Measurements from ENCODE around the gene SLC6A1. TPM values are rescaled to one million over a fixed set of nuclear protein-coding genes. Genes with fewer than 3 reads are reported as not detected.

SLC6A1 gene
- total RNA-seq, 1 experiment from 2014 or later, result not detected

DNA sequence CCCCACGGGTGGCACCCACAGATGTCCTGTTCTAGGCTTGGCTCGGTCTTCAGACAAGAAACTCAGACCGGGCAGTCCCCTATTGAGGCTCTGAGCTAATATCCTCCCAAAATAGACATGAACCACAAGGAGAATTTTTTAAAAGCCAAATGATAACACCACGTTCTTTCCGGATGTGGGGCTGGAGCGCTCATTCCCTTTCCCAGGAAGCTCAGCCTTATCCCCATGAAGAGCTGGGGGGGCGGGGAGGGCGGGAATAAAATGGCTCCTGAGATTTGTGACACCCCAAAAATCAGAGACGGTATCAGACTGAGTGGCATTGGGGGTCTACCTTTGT, 1.1 kb downstream of the SLC6A1 start:
- DNase-seq (ENCODE audit: low read depth), result no peak

DNA sequence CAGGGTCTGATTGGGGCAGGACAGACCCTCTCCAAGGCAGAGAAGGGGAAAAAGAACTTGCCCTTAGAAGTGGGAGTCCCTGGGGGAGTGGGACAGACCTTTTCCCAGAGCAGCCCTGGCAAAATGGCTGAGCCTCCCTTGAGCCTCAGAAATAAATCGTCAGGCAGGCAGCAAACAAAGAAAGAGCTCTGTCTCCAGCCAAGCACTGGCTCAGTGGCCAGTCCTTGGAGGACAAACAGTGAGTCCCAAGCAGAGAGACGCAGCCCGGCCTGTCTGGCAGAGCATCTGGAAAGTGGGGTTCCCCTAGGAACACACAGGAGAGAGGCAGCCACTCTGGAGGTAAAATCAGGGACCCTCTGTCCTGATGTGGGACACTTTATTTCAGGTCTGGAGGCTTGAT, 1.8 kb downstream of the SLC6A1 start:
- DNase-seq (ENCODE audit: low read depth), result no peak

DNA sequence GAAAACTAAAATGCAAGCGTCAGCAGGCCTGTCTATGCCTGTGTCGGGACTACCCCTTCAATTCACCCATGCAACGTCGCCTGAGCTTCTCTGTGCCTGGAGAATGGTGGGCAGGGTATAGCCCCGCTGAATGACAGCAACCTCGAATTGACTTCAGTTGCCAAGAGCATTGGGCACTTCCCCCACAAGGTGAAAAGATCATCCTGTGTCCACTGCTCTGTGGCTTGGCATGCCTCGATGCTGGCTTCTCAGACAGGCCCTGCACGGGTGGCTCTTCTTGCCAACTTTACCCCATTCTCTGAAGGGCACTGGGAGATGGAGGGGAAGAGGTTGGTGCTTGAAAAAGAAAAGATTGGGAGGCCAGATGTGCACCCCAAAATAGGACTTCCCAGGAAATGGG, 3.3 kb downstream of the SLC6A1 start:
- no peak for DNase-seq (ENCODE audit: low read depth)

DNA sequence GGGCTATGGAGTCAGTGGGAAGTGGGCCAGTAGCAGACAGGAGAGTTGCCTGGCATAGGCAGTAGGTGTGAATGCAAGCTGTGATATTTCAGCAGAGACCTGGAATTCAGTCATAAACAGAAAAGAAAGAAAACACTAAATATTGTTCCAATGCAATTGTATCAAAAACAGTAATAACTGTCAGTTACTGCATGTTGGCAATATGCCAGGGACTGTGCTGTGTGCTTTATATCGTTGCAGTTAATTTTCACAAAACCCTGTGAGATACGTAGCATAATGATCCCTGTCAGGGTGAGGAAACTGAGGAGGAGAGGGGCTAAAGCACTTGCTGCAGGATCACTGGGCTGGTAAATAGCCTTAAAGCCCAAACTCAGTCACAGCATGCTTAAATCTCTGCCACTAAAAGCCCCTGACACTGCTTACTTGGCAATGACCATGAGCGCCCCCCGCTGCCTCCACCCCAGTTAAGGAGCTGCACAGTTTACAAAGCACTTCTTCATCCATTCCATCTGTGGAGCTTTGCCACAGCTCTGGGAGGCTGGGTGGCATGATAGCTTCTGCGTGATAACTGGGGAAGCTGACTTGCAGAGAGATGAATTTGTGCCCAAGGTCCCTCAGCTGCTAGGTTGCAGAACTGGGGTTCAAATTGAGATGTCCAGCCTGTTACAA, 3.9 kb downstream of the SLC6A1 start:
- DNase-seq (ENCODE audit: low read depth), result no peak

DNA sequence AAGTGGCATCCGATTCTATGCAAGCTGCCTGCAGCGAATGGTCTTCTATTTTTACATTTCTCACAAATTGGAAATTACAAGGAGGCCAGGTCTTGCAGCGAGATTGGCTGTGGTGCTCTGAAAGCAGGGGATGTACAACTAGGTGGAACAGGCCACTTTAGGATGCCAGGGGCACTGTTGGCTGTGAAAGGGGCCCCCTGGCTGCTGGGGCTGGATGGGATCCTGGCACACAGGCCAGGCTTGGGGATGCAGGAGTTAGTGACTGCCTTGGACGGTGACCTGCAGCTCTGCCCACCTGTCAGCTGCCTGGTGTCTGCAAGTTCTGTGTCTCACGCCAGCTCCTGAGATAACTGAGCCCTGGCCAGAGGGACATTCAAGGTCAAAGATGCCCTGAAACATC, 4.6 kb downstream of the SLC6A1 start:
- no peak for DNase-seq (ENCODE audit: low read depth)

DNA sequence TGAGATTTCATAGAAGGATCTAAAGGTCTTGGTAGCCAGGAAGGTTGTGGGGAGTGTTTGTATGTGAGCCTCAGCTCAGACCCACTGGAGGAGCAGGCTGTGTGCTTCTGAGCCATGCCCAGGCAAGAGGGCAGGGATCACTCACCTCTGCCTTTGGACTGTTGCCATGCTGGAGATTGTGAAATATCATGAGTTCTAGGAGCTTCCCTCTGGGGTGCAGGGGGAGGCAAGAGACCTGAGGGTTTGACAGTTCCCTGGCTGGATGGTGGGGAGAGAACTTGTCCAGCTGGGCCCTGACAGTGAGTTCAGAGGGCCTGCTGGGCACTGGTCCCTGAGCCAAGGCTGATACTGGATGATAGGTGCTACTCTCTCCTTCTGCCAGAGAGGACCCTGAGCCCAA, 6.0 kb downstream of the SLC6A1 start:
- no peak for DNase-seq (ENCODE audit: low read depth)

DNA sequence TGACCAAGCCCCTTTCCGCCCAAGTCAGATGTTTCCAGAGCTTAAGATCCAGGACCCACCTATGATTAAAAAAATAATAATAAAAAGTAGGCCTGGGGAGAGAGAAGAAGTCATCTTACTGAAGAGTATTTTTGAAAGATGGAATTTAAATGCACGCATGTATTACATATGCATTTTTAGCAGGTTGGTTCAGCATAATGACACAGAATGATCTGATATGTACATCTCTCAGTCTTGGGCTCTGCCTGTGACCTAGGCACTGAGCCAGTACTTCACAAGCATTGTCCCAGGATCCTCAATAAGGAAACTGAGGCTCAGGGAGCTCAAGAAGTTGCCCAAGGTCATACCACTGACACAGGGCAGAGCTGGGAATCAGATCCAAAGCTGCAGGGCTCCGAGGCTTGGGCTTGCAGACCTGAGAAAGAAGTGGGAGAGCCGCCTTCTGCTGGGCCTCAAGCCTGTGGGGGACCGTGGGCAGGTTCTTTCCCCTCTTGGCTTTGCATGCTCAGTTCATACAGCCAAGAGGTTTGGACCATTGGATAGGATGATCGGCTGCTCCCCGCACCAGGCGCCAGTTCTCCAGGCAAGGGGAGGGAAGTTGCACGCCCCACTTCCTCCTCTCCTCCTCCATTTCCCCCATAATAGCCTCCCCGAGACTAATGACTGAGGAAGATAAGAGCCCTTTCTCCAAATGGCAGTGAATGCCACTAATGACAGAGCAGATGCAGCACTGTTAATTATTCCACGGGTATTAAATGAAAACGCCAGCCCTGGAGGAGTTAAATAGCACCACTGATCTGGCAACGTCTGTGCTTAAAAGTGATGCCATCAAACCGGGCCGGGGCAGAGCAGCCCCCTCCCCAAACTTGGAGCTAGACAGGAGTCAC, 6.9 kb downstream of the SLC6A1 start:
- DNase-seq (ENCODE audit: low read depth), result no peak

DNA sequence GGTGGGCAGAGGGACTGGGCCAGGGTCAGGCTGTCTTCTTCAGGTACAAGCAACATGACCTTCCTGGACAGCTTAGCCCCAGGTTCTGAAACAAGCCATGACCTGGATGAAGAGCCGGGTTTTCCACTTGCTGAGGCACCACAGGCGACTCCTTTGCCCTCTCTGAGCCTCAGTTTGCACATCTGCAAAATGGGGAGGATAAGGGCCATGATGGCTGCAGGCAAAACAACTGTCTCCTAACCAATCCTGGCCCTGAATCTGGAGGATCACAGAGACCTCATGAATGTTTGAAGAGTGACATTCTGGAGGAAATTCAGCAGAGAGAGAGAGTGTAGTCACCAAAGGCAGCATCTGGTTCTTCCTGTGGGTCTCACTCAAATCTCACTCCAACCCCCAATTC, 8.0 kb downstream of the SLC6A1 start:
- no peak for DNase-seq (ENCODE audit: low read depth)

DNA sequence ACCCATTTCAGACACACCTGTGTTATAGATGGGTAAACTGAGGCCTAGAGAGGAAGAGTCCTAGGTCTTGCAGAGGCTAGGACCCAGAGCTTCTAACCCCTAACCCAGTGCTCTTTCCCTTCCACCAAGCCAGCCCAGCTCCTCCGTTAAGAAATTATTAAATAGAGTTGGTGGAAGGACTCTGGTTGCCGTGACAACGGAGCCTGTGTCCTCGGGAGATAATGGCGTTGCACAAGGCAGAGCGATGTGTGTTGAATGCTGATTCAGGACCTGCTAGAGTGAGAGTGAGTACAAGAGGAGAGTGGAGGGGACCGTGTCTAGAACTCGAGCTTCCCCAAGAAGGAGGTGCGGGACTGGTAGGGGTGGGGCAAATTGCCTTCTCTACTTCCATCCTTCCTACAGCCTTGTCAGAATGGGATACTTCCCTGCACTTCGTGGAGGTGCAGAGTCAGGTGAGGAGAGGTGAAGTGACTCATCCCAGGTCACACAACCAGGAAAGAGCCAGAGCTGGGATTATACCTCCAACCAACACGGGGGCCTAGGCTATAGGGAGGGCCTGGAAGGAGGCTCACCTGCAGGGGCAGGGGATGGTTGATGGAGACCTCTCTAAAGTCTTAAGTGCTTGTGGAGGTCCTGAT, 8.6 kb downstream of the SLC6A1 start:
- DNase-seq (ENCODE audit: low read depth), result no peak

DNA sequence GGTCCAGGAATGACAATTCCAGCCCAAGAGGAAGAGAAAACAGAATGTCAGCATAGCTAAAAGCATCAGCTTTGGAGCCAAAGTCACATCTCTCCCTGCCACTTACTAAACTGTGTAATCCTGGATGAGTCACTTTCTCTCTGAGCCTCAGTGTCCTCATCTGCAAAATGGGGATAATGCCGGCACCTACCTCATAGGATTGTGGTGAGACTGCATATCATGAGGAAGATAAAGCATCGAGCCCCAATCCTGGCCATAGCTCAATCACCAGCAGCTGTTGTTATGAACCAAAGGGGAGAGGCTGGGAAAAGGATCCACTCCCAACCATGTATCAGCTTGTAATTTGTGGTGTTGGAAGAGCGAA, 9.1 kb downstream of the SLC6A1 start:
- no peak for DNase-seq (ENCODE audit: low read depth)

DNA sequence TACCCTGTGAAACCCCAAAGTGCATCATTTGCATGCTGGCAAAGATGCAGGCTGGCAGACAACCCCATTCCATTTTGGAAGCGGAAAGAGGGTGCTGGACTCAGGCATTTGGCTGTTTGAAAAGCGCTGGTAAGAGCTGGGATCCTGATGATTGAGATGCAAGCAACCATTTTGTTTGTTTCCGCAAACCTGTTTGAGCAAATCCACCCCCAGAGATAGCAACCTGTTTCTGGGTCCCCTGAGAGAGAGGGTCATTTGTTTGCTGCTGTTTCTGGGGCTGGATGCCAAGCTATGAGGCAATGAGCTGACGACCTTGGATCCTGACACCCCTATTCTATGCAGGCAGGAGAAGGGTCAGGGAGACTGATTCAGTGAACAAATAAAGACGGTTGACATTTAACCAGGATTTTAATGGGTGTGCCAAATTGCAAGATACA, 9.8 kb downstream of the SLC6A1 start:
- no peak for DNase-seq (ENCODE audit: low read depth)

DNA sequence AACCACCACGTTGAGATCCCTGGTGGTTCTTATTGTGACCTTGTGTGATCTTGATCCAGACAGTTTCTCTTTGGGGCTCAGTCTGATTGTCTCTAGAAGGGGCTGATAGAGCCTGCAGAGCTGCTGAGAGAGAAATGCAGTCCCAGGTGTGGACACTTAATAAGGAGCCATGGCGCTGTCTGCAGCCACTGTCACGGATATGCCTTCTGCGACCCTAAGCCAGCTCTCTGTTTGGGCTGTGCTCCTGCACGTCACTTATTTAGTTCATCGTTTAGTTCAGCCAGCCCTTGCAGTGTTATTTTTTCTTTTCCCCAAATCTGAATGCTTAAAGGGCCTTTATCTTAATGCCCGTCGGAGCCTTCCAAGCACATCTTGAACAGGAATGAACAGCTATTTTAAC, 12.0 kb downstream of the SLC6A1 start:
- DNase-seq (ENCODE audit: low read depth), result no peak

DNA sequence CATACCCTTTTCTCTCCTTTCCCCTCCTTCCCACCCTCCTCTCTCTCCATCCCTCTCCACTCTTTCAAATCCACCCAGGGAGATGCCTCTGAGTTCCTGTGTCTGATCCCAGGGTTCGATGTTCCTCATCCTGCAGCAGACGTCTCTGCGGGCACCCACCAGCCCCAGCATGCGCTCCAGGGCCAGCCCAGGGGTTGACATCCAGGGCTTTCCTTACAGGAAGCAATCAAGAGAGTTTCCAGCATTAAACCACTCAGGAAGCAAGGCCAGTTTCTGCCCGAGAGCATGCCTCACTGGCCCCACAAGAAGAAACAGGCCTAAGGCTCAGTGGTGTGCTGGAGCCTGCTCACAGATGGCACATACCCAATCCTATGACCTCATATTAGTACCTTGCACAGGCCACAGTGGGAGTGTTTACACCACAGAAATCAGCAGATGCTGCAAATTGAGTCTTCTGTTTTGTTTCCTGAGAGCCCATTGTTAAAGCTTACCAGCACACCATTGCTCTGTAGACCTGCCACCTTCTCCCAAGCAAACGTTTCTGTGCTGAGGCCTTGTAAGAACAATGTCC, 13.2 kb downstream of the SLC6A1 start:
- no peak for DNase-seq (ENCODE audit: low read depth)

DNA sequence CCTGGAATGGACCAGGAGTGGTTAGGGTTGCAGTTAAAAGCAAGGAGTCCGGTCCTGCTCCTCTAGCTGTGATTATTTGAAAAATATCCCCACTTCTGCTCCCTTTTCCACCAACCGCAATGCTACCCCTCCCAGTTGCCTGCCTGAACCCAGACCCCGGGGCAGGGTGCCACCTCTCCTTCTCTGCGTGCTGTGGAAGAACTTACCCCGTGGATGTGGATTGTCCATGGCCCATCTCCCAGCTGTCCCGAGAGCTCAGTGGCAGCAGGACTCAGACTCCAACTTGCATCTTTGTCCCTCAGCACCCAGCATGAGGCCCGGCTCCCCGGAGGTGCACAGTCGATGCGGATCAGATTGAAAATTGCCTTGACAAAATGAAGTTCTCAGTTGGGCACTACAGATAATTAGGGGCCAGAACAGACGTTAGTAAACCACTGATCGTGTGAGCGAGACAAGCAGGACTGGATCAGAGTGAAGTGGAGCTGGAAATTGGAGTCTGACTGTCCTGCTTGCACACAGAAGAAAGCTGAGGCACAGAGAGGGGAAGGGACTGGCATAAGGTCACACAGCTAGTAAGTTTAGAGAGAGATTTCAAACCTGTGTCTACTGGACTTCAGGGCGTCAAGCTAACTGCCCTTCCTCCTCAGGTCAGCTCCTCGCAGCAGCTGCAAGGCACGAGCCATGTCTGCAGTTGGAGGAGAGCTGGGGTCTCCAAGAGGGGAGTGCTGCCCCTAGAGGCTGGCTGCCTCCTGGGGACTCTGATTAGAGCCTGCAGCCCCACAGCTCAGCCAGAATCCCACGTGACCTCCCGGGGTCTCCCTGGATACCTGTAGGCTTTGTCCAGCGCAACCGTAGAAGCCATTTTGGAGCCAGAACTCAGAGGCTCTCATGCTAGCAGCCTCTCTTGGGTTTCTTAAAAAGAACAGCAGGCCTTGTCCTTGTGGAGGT, 14.7 kb downstream of the SLC6A1 start:
- no peak for DNase-seq (ENCODE audit: low read depth)

DNA sequence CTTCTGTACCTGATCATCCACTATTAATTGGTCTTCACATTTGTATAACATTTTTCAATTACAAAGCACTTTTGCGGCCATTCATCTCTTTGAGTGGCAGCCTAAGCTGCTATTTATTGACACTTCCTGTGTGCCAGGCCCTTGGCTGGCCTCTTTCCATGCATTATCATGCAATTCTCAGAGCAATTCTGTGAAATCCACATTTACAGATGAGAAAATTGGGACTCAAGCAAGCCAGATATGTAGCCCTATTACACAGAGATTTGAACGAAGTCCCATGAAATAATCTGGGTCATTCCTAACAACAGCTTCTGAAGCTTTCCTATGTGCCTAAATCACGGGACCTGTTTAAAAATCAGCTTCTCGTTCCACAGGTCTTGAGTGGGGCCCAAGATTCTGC, 17.4 kb downstream of the SLC6A1 start:
- DNase-seq (ENCODE audit: low read depth), result no peak

DNA sequence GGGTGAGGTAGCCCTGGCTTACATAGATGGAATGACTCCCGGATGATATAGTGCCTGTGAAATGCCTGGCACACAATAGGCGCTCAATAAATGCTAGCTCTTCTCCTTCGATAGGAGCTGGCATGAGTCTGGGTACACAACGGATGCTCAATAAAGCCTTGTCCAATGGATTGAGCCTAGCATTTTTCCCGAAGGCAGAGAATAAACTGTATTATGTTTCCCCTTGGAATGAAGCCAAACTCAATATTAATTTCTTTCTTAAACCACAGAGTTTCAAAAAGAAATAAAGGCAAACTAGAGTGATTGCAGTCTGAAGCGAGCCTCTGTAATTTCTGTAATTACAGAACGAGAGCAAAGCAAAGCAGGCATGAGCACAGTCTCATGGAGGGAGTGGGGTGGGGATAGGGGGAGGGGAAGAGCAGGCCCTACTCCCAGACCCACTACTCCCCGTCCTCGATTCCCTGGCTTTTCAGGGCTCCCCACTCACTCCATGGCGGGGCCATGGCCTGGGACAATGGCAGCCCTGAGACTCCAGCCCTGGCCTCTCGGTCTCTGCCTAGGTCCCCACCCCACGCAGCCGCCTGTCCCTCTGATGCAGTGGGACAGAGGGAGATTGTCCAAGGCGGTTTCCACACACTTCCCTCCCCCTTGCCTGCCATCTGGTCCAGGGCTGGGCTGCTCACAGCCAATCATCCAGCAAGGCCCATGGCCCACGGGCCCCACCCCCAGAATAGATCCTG, 18.0 kb downstream of the SLC6A1 start:
- no peak for DNase-seq (ENCODE audit: low read depth)

DNA sequence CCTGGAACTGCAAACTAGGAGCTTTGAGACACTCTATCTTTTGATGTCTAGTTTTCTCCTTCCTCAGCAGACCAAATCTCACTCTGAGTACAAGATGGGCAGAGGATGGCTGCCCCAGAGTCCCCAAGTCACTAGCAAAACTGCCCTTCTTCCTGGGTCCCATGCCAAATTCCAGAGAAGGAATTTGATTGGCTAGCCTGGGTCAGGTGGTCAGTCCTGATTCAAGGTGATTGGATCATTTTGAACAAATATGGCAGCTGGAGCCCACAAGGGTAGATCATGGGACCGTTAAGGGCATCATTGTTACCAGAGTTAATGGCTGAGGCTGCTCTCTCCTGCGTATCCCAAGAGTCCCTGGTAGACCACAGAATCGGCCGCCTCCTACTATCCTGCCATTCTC, 21.7 kb downstream of the SLC6A1 start:
- peak; percentile 9 for DNase-seq (ENCODE audit: low read depth)

DNA sequence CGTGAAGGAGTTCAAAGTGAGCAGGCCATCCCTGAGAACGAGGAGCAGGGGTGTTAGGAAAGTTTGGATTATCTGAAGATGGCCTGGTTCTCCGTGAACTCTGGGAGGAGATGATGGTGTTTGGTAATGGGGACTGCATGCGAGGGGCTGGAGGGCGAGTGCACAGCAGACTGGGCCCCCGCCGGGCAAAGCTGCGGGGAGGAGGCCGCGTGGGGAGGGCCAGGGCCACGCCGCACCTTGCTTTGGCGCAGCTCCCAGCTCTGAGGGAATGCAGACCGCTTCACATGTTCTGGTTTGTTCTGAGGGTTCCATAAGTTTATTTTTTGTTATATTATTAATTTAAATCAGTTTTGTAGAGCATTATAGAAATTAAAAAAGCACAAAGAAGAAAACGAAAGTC, 22.2 kb downstream of the SLC6A1 start:
- DNase-seq (ENCODE audit: low read depth), result no peak

DNA sequence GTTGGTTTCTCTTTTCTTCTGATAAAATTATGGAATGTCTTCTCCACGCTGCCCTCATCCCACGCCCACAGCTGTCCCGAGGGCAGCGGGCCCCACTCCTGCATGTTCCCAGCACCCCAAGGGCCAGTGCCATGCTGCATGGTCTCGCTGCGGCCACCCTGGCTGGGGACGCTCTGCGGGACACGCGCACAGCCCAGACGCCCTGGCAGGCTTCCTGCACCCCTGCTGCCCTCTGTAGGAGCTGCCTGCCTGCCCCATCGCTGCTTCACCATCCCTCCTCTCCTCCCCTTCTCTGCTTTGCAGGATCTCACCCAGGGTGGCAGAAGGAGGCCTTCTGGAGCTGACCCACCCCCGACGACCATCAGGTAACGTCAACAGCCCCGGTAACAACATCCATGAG, 22.8 kb downstream of the SLC6A1 start:
- DNase-seq (ENCODE audit: low read depth), result no peak

DNA sequence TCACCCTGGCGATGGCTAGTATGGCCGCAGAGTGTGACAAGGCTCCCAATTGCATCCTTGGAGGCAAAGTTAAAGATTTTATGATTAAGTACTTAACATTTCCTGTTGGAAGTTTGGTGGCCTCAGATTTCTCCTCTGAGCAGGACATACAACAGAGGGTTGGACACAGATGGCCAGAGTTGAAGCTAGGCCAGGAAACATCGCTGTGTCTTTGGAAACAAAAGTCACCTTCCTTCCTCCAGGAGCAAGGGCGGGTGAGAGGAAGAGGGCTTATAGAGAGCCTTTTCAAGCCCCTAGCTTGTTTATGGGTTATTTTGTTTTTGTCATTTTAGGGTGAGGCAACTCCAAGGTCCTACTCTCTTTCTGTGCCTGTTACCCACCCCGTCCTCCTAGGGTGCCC, 24.2 kb downstream of the SLC6A1 start:
- DNase-seq (ENCODE audit: low read depth), result no peak
